SK-MEL-5 (cell line): ENCODE results near the gene DRAM1. TPM values are rescaled to one million over a fixed set of nuclear protein-coding genes. Genes with fewer than 3 reads are reported as not detected.

Experiments used
- DNase-seq: peaks from one replicate; pipeline ENCODE4 v3.0.0-alpha.2; 2016; ENCODE audit warnings: low read depth, low spot score
- in situ Hi-C: cut with HindIII; loops from 2 replicates; pipeline ENCODE4 v1.10.0; 2016; ENCODE audit warnings: low sequenced_read_pairs, high pct_unique_total_duplicates, low pct_unique_long_range_greater_than_20kb
- polyA plus RNA-seq, 2 experiments: library from polyadenylated mRNA; depleted of rRNA; stranded (reverse); fragments of >200 nt; gene quantifications; 2 replicates each; pipeline ENCODE4 v1.2.3, GENCODE V29; 2015
- total RNA-seq: library from RNA; depleted of rRNA; stranded (reverse); fragments of >200 nt; shearing (Covaris generic); gene quantifications from 2 replicates; pipeline ENCODE4 v1.2.3, GENCODE V29; 2014; rRNA removed

DRAM1 gene, protein sequence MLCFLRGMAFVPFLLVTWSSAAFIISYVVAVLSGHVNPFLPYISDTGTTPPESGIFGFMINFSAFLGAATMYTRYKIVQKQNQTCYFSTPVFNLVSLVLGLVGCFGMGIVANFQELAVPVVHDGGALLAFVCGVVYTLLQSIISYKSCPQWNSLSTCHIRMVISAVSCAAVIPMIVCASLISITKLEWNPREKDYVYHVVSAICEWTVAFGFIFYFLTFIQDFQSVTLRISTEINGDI
- total RNA-seq: 8.8 and 9.3 TPM in 2 replicates
- 15.2 and 22.8 TPM in 2 replicates for polyA plus RNA-seq (2015; cell fraction: cytosol; rRNA removed)
- polyA plus RNA-seq (2015; cell fraction: nucleus; rRNA removed): 4.0 and 4.1 TPM in 2 replicates

DNA sequence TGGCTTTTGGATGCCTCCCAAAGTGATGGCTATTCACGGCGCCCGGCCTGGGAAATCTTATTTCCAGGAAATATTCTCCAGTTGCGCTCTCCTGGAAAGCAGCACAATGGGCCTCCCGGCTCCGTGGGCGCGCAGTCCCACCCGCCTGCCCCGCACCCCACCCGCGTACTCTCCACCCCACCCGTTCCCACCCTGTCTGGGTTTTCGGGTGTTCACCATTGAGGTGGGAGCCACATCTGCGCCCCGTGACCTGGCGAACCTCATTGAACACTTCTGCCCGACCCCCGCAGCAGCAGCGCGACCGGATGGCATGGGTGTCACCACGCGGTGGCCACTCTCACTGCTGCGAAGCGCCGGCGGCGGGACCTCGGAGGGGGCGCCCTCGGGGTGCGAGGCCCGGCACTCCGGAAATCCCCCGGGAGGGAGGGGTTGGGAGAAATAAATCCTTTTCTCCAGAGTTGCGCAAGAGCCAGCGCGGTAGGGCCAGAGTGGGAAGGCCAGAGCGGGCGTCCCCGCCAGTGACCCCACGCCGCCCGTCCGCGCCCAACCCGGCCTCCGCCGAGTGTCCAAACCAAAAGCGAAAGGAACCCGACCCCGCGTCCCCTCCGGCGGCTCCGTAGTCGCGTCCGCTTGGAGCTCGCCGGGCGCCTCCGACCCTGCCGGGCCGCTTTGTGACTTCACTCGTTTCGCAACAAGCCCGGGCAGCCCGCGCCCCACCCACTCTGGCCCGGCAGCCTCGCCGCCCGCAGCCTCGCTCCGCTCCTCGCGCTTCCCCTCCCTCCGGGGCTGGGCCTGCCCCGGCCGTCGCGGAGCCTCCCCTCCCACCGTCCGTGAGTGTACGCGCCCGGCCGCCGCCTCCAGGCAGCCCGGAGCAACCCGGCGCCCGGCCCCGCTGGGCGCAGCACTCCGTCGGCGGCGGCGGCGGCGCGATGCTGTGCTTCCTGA lies at the start of gene DRAM1:
TSS of gene DRAM1 (plus strand) at position 720 of the 945 bp plus-strand sequence. CDS start at position 930, 210 bp downstream.
- in situ Hi-C loops: no loop called here
- DNase-seq: peak; percentile 83

DNA sequence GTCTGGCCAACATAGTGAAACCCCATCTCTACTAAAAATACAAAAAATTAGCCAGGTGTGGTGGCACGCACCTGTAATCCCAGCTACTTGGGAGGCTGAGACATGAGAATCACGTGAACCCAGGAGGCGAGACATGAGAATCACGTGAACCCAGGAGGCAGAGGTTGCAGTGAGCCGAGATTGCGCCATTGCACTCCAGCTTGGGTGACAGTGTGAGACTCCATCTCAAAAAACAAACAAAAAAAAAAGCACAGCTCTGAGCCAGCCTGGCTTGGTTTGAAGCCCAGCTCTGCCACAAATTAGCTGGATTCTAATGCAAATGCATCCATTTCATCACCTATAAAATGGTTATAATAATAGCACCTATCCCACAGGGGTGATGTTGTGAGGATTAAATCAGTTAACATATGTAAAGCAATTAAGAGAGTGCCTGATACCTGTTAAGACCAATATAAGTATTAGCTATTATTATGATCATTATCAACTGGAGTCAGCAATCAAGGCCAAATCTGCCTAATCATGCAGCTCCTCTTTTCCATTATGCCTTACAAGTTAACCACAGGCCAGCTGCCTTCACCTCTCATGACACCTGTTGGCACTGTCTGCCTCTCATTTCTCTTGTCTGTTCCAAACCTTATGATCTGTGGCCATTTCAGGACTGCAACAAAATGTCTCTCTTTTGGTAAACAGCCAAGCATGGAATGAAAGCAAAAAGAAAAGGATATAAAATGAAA lies 48.8 kb upstream of the DRAM1 start:
- in situ Hi-C loops: no loop called here
- DNase-seq: no peak

DNA sequence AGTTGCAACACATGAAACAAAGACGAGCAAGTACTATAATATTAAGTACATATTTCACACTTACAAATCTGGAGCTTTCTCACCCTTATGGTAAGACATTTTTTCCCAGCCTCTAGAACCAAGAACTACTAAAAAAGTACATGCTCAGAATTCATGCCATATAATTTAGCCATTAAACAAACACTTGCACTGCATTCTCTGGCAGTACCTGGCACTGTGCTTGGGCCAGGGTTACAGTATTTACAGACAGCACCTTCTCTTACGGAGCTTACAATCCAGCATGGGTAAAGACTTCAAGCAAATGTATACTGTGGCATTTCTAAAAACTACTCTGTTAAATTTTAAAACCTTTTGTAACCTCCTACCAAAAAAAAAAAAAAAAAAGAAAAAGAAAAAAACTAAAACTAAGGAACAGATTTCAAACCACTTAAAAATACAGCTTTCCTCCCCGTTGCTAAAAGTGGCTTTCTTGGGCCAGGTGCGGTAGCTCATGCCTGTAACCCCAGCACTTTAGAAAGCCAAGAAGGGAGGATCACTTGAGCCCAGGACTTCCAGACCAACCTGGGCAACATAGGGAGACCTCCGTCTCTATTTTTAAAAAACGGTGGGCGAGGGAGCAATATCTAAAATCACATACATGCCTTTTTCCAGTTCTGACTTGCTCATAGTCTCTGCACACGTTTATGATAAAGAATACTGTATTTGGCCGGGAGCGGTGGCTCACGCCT lies 47.6 kb upstream of the DRAM1 start:
- no peak for DNase-seq
- in situ Hi-C loops: no loop called here

DNA sequence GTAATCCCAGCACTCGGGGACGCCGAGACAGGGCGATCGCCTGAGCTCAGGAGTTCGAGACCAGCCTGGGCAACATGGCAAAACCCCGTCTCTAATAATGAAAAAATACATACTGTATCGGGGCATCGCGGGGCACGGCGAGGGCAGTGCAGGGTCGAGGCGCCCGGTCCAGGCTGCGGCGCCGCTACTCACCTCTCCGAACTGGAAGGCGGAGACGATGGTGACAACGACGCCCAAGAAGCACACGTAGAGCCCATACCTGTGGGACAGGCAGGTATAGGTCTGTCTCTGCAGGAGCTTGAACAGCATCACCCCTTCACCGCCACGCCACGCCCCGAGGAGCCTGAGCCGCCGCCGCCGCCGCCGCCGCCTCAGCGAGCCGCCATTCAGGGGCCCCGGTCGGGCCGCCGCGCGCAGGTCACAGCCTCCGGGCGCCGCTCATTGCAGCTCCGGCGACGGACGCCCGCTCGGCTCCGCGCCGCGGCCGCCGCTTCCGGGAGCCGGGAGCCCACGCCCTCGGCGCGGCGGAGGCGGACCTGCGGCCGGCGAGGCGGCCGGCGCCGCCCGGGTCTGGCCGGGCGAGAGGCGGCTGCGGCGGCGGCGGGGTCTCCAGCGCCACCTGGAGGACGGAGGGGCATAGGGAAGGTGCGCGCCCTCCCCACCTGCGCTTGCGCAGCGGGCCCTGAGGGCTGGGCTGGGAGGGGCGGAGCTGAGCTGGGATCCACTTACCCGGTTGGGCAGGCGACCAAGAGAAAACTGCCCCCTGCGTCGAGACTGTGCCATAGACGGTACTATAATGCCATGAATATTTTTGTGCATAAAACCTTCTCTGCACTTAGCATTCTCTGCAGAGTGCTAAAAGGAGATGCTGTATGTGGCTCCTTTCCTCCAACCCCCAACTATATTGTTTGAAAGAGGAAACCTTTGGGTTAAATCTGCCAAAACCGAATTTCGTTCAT lies 46.7 kb upstream of the DRAM1 start, which contains the start of gene GNPTAB:
TSS of gene GNPTAB (minus strand) at position 593 of the 959 bp plus-strand sequence. CDS start at position 309, 284 bp downstream.
- DNase-seq: peak; percentile 94
- in situ Hi-C loops: no loop called here

DNA sequence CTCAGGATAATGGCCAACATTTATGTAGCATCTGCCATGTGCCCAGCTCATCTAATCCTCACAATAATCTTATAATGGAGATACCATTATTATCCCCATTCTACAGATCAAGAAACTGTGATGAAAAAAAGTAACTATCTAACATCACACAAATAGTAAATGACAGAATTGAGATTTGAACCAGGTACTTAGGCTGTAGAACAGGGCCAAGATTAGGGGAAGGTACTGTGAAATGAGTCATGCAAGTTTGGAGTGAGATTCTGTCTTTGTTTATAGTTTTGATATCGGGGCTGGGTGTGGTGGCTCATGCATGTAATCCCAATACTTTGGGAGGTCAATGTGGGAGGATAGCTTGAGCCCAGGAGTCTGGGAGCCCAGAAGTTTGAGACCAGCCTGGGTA lies 45.4 kb upstream of the DRAM1 start:
- in situ Hi-C loops: no loop called here

DNA sequence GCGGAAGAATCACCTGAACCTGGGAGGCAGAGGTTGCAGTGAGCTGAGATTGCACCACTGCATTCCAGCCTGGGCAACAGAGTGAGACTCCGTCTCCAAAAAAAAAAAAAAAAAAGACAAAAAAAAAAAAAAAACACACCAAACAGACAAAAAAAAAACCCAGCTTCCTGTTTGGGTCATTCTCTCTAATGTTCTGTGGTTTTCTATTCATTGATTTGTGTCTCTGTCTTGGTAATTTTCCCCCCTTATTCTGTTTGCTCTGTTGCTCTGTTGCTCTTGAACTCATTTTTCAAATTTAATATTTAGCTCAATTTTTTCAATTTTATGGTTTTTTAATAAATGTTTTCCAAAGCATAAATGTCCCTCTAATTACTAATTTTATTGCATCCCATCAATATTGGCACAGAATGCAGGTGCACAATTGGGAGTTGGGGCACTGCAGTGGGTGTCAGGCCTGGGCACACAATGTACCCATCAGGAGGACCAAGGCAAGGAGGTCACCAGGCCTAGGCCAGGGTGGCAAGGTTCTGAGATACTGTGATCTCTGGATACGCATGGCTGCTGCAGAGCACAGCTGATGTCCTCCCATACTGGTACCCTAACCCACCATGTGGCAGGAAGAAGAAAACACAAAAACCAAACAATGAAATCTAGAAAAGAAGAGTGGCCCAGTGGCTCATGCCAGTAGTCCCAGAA lies 38.6 kb upstream of the DRAM1 start:
- no peak for DNase-seq
- in situ Hi-C loops: no loop called here

More for the DNA sequence above, 45.4 kb upstream of the DRAM1 start:
- DNase-seq: no peak

DNA sequence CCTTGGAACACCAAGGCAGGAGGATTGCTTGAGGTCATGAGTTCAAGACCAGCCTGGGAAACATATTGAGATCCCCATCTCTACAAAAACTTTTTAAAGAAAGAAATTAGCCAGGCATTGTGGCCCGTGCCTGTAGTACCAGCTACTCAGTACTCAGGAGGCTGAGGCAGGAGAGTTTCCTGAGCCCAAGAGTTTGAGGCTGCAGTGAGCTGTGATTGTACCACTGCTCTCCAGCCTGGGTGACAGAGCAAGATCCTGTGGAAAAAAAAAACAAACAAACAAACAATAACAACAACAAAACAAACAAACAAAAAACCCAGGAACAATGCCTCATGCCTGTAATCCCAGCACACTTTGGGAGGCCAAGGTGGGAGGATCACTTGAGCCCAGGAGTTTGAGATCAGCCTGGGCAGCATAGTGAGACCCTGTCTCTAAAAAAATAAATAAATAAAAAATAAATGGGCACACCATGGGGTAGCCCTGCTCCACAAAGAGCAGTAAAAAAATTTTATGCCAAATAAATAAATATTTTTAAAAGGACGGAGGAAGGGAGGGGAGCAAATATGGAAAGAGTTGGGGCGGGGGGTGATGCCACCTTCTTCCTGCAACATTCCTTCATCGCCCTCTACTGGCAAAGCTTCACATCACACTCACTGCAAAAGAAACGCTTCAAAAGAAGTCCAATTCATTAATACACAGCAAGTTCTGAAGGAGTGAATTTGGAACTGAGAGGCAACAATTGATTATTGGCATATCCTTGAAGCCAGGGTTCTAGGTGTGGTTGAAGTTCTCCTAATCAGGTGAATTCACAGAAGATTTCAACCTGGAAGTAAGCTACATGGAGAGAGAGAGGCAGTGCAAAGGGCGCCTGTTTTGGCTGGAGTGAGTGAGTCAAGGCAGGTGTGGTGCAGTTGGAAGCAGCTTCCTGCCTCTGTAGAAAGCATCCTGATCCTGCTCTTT lies 37.8 kb upstream of the DRAM1 start:
- in situ Hi-C loops: no loop called here
- DNase-seq: peak; percentile 78

DNA sequence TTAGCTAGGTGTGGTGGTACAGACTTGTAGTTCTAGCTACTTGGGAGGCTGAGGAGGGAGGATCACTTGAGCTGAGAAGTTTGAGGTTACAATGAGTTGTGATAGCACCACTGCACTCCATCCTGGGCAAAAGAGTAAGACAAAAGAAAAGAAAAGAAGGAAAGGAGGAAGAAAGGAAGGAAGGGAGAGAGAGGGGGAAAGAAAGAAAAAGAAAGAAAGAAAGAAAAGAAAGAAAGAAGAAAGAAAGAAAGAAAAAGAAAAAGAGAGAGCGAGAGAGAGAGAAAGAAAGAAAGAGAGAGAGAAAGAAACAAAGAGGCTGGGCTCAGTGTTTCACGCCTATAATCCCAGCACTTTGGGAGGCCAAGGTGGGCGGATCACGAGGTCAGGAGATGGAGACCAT lies 36.3 kb upstream of the DRAM1 start:
- in situ Hi-C loops: no loop called here
- no peak for DNase-seq

DNA sequence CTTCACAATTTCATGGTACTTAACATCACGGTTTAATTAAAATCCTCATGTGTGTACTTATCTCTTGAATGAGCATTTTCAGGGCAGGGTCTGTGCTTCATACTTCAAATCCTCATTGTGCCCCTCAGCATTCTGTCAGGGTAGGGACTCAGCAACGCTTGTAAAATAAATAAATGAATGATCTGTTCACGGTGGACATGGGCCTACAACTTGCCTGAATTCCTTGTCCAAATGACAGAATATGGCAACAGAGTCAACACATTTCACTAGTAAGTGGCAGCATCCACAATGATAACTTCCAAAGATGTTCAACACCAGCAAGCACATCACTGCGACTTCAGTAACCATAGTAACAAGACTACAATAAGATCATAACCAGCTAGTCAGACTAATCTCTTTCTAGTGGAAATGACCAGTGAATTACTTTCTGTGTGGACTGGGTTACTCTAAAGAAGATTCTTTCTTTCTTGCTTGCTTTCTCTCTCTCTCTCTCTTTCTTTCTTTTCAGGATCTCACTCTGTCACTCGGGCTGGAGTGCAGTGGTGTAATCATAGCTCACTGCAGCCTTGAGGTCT lies 32.2 kb upstream of the DRAM1 start:
- no peak for DNase-seq
- in situ Hi-C loops: no loop called here

DNA sequence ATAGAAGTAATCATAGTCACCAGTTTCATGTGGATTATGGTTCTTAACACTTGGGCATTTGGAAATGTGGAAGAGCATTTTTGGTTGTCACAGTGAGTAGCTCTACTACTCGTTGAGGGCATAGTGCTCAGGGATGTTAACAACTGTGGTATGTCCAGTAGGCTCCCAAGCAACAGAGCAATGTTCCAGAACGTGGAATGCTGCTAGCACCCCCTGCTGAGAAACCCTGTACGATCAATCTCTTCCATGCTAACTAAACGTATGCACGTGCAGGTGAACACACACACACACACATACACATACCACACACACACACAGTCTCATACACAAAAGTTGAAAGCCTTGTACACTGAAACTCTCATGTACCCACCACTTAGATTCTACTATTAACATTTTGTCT lies 30.1 kb upstream of the DRAM1 start:
- DNase-seq: no peak
- in situ Hi-C loops: no loop called here

DNA sequence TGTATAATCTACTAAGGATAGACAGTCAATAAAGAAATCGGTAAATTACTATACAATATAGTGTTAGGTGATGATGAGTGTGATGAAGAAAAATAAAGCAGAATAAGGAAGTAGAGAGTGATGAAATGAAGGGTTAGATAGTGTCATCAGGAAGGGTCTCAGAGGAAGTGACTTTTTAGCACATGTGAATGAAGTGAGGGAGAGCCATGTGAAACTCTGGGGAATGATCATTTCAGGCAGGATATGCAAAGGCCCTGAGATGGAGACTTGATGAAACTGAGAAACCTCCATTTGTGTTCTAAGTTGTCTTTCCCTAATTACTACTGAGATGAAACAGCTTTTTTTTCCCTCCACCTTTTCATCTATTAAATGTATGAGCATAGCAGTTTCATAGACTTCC lies 27.2 kb upstream of the DRAM1 start:
- in situ Hi-C loops: no loop called here

DNA sequence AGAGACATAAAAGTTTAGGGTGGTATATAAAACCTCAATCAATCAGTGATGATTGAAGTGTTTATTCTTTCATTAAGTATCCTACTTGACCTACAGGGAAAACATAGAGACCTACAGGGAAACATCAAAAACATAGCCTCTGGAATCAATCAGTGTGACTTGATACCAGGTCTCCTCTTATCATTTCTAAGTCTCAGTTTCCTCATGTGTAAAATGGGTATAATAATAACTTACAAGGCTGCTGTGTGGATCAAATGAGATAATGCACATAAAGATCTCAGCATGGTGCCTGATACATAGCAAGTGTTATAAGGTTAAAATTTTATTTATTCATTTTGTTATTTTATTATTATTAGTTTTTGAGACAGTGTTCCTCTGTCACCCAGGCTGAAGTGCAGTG lies 24.4 kb upstream of the DRAM1 start:
- in situ Hi-C loops: no loop called here
- DNase-seq: no peak

More for the DNA sequence above, 27.2 kb upstream of the DRAM1 start:
- no peak for DNase-seq

DNA sequence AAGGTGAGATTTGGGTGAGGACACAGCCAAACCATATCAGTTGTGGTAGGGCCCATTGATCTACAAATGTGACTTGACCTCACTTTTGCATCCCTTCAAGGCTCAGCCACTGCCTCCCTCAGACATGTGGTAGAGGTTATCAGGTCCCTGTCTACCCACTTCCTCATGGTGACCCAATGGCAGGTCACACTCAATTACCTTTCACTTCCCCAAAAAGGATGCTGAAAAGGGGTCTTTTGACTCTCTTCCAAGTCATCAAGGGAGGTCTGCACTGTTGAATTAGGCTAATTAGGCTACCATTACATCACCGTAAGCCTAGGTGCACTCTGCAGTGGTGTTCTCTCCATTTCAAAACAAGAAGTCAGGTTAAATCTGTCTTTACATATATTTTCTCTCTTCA lies 22.6 kb upstream of the DRAM1 start:
- in situ Hi-C loops: no loop called here
- DNase-seq: no peak

DNA sequence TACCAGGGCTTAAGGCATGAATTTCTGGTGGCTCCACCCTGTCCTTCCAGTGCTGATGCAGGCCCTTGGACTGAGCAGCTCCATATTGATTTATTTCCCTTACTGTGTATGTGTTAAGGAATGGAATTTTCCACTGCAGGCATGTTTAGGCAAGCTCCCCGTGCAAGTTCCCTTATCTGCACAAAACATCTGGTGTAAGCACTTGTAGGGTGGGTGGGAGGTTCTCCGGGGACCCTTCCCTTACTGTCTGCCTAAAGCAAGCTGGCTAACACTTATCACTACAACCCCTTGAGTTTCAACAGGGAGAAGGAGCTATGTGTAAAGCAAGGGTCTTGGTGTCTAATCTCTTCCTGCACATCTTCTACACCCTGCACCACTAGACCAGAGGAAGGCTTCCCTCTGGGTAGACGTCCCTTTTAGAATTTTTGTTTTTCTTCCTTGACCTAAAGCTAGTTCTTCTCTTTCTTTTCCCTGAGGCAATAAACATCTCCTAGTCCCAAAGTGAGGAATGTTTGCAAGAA lies 22.0 kb upstream of the DRAM1 start:
- in situ Hi-C loops: no loop called here
- no peak for DNase-seq
